Measurements from ENCODE around the gene YBX3. TPM values are rescaled to one million over a fixed set of nuclear protein-coding genes. Genes with fewer than 3 reads are reported as not detected.
A peak's percentile ranks its signal among the peaks of the same experiment; 100 is the strongest.

YBX3 gene
- 62.6 and 77.5 TPM in 2 replicates for total RNA-seq (2016; rRNA removed; fragmentation: Illumina TruSeq; extraction: Trizol)
- 196 and 201 TPM in 2 replicates for total RNA-seq (2016; cell fraction: cytosol; rRNA removed; fragmentation: Illumina TruSeq; extraction: Trizol; ENCODE audit: low read depth)
- total RNA-seq (2016; cell fraction: insoluble cytoplasmic fraction; rRNA removed; fragmentation: Illumina TruSeq; extraction: Trizol), result 52.0 and 76.4 TPM in 2 replicates
- 193 and 202 TPM in 2 replicates for total RNA-seq (2016; cell fraction: membrane; rRNA removed; fragmentation: Illumina TruSeq; extraction: Trizol)
- 85.5 and 101 TPM in 2 replicates for total RNA-seq (2016; cell fraction: nucleus; rRNA removed; fragmentation: Illumina TruSeq; extraction: Trizol)
- 99.6 and 107 TPM in 2 replicates for polyA plus RNA-seq (2011; rRNA removed)
- polyA plus RNA-seq (2011; cell fraction: cytosol; rRNA removed), result 78.6 and 78.7 TPM in 2 replicates
- 376 and 410 TPM in 2 replicates for polyA plus RNA-seq (2011; cell fraction: nucleus; rRNA removed)
- polyA plus RNA-seq (2012), result 107 and 155 TPM in 2 replicates
- 380 and 410 TPM in 2 replicates for polyA plus RNA-seq (2016; cell fraction: cytosol; fragmentation: Illumina TruSeq; extraction: Trizol; ENCODE audit: low read depth)
- polyA plus RNA-seq (2016; cell fraction: insoluble cytoplasmic fraction; fragmentation: Illumina TruSeq; extraction: Trizol; ENCODE audit: low read depth), result 105 and 112 TPM in 2 replicates
- polyA plus RNA-seq (2016; cell fraction: membrane; fragmentation: Illumina TruSeq; extraction: Trizol; ENCODE audit: low read depth), result 302 and 346 TPM in 2 replicates
- 178 and 216 TPM in 2 replicates for polyA plus RNA-seq (2016; cell fraction: nucleus; fragmentation: Illumina TruSeq; extraction: Trizol; ENCODE audit: insufficient read depth, low read depth)
- 56.6 and 119 TPM in 2 replicates for polyA minus RNA-seq (2011; rRNA and poly(A)+ RNA removed; ENCODE audit: low replicate concordance)
- 28.9 and 30.7 TPM in 2 replicates for polyA minus RNA-seq (2011; cell fraction: cytosol; rRNA and poly(A)+ RNA removed)
- 154 and 197 TPM in 2 replicates for polyA minus RNA-seq (2011; cell fraction: nucleus; rRNA and poly(A)+ RNA removed)
- Bru-seq, nascent RNA, result percentile 96 among the genes with signal in this experiment
- BruChase-seq, experiment 1, labeled RNA remaining after a 6-hour chase, result percentile 92 among the genes with signal in this experiment
- percentile 86 among the genes with signal in this experiment for BruChase-seq, experiment 2, labeled RNA remaining after a 2-hour chase
- long read RNA-seq, experiment 1, transcript YBX3-201 (10 exons, 1,796 nt), result major isoform, 8 of 23 reads
- long read RNA-seq, experiment 1, partial matches to known transcripts, result 4 of 23 reads
- long read RNA-seq, experiment 1, other reads (novel, unspliced or antisense), result 6 of 23 reads
- long read RNA-seq, experiment 2, transcript YBX3-202 (9 exons, 1,708 nt), result minor isoform, 56 of 319 reads
- long read RNA-seq, experiment 2, transcript YBX3-201 (10 exons, 1,796 nt), result major isoform, 123 of 319 reads
- long read RNA-seq, experiment 2, partial matches to known transcripts, result 32 of 319 reads
- long read RNA-seq, experiment 2, other reads (novel, unspliced or antisense), result 107 of 319 reads

GRCh38 chr12:10722905-10723746 is at the start of gene YBX3:
Gene YBX3, minus strand, starts transcription at chr12:10723323. Its CDS starts 212 bp downstream, at chr12:10723111.
- in situ Hi-C loops (cut with HindIII; ENCODE audit: extremely low pct_ligation_motif_present, low pct_unique_long_range_greater_than_20kb), result no loop called here
- peak within 1 kb of the TSS; percentile 84 to 99 (median 93) for H3K4me3 ChIP-seq (replicated peaks in 1 of 3; ENCODE audit: insufficient read depth in 1 of 3, low read depth in 2 of 3, low read length in 3 of 3)
- H3K9ac ChIP-seq (ENCODE audit: insufficient read depth, low read depth, low read length), result peak within 1 kb of the TSS; percentile 92
- WGBS (ENCODE audit: low lambda C conversion rate), result 3% methylated on average over 12 of the region's 95 CpGs
- ATAC-seq (peak; percentile 87), FAIRE-seq (no peak), DNase-seq (ENCODE audit: low spot score) (peak; percentile 69)
- peaks cover 35% of the 10 kb centered on the region for H4K20me1 ChIP-seq (ENCODE audit: insufficient read depth, low read length)
- H3K4me2 ChIP-seq (ENCODE audit: low read depth, low read length), result peak within 1 kb of the TSS; percentile 94
- BruUV-seq (replicated peaks), result no TSS peak
- peaks cover 0 to 17% of the 10 kb centered on the region in 2 experiments; a peak in 2 of 5 replicates for H3K27me3 ChIP-seq (ENCODE audit: control insufficient read depth in 1 of 2, insufficient read depth in 2 of 2, low read length in 2 of 2)
- no peaks in the 10 kb centered on the region for H3K9me3 ChIP-seq (ENCODE audit: low read length)
- peaks cover 49% of the 10 kb centered on the region for H3K79me2 ChIP-seq (ENCODE audit: insufficient read depth, low read length)
- peaks cover 3% of the 10 kb centered on the region in 2 experiments; a peak in 4 of 5 replicates for H3K36me3 ChIP-seq (replicated peaks in 1 of 2; ENCODE audit: control insufficient read depth in 1 of 2, insufficient read depth in 2 of 2, low read length in 2 of 2)
- H3K4me1 ChIP-seq (ENCODE audit: insufficient read depth, low read length), result peaks cover 42% of the 10 kb centered on the region
- intact Hi-C loops (cut with micrococcal nuclease; ENCODE audit: unreplicated experiment), result loop anchor here (1.0 to 2.0 kb wide), 2 partner anchors 27 to 510 kb away; partner anchors contain the start of gene GABARAPL1
- peak within 1 kb of the TSS; percentile 80 for H3K27ac ChIP-seq (ENCODE audit: extremely low read length, insufficient read depth, low read length)
- ChIA-PET POLR2A (interaction anchor here (0.9 to 1.7 kb wide), 3 partner anchors 25 to 448 kb away, joined by 3 to 5 read pairs (median 3); no protein-coding TSS in a partner anchor), CTCF (ENCODE audit: low intra/inter-chr PET ratio, low total read pairs) (interaction anchor here (2.6 kb wide), 1 partner anchor 27 kb away, joined by 11 read pairs; no protein-coding TSS in a partner anchor)
- peak within 1 kb of the TSS; percentile 80 for H2AFZ ChIP-seq (ENCODE audit: low read length)
- TF ChIP-seq ZNF607 (CRISPR knock-in tag; IDR thresholded peaks at IDR 0.05; ENCODE audit: borderline replicate concordance) (no peak), KMT2A (CRISPR knock-in tag; IDR thresholded peaks at IDR 0.05) (no peak), ZNF367 (CRISPR knock-in tag; IDR thresholded peaks at IDR 0.05; ENCODE audit: borderline replicate concordance) (no peak), ATF7-NPFF (CRISPR knock-in tag; IDR thresholded peaks at IDR 0.05; ENCODE audit: low read depth) (0 out of 2 replicates have a peak, but pooled peaks have one; percentile 30), ZNF879 (CRISPR knock-in tag; IDR thresholded peaks at IDR 0.05) (no peak), ZNF772 (CRISPR knock-in tag; IDR thresholded peaks at IDR 0.05) (no peak), SRSF1 (optimal IDR thresholded peaks at IDR 0.05; ENCODE audit: low read depth, low read length) (no peak), ZKSCAN1 (IDR thresholded peaks at IDR 0.05; ENCODE audit: low read length) (no peak), JUNB (CRISPR knock-in tag; IDR thresholded peaks at IDR 0.05; ENCODE audit: borderline replicate concordance) (no peak)

Data from HepG2 (cell line).